Sigmoid colon (tissue), 7 donors: Measurements from ENCODE around the gene RAB3A. TPM values are rescaled to one million over a fixed set of nuclear protein-coding genes. Genes with fewer than 3 reads are reported as not detected.

Experiments used
- DNase-seq: peaks from one replicate; pipeline ENCODE4 v3.0.0-alpha.2; 2019
- H3K27ac ChIP-seq, 4 donors: fragments of 200-600 bp; sonication (generic); one replicate each; pipeline ENCODE4 v1.5.1; 2016 to 2019; ENCODE audit warnings: mild to moderate bottlenecking in 1 of 4
- H3K27me3 ChIP-seq, 3 donors: fragments of 200-600 bp; sonication (generic); one replicate each; pipeline ENCODE4 v1.5.1; 2019; ENCODE audit warnings: mild to moderate bottlenecking in 1 of 3
- H3K36me3 ChIP-seq, 4 donors: fragments of 200-600 bp; sonication (generic); one replicate each; pipeline ENCODE4 v1.5.1; 2016 to 2019
- H3K4me1 ChIP-seq, 4 donors: fragments of 200-600 bp; sonication (generic); one replicate each; pipeline ENCODE4 v1.5.1; 2017 to 2019
- H3K4me3 ChIP-seq, 4 donors: fragments of 200-600 bp; sonication (generic); one replicate each; pipeline ENCODE4 v1.5.1; 2017 to 2019; ENCODE audit warnings: mild to moderate bottlenecking in 2 of 4, moderate library complexity in 1 of 4
- H3K9me3 ChIP-seq, 4 donors: fragments of 200-600 bp in 3 of 4; sonication (generic) in 3 of 4; one replicate each; pipeline versions ENCODE4 v1.5.1 to v1.6.1; 2013 to 2019
- CTCF ChIP-seq, 4 experiments: fragments of 450-650 bp in 3 of 4; fragments of 200-600 bp in 1 of 4; IDR thresholded peaks; one replicate each; pipeline ENCODE4 v1.5.1; 2016 to 2019; ENCODE audit warnings: antibody characterized with exemption in 4 of 4, mild to moderate bottlenecking in 3 of 4, moderate library complexity in 2 of 4
- EP300 ChIP-seq, 4 donors: sonication (generic); formaldehyde crosslinking; IDR thresholded peaks; one replicate each; pipeline ENCODE4 v1.6.1; 2017; ENCODE audit warnings: antibody characterized with exemption in 4 of 4
- POLR2A ChIP-seq, 2 donors: fragments of 450-650 bp; IDR thresholded peaks; one replicate each; pipeline ENCODE4 v1.6.1; 2016; ENCODE audit warnings: antibody characterized with exemption in 2 of 2, mild to moderate bottlenecking in 2 of 2, moderate library complexity in 2 of 2
- POLR2AphosphoS5 ChIP-seq, 4 donors: sonication (generic); formaldehyde crosslinking; IDR thresholded peaks; one replicate each; pipeline ENCODE4 v1.6.1; 2017; ENCODE audit warnings: antibody characterized with exemption in 4 of 4
- WGBS, 2 donors: extraction: QIAGEN DNeasy Blood & Tissue Kit; methylation state at CpG; one replicate each; pipeline ENCODE4 v1.1.7; 2013; 5-methylcytosine and 5-hydroxymethylcytosine counted together
- intact Hi-C: fragments of 100-400 bp; cut with DNase I; formaldehyde crosslinking; loops from one replicate; pipeline ENCODE4 v1.15.1; 2023
- polyA plus RNA-seq, 3 donors: library from polyadenylated mRNA; stranded (reverse); fragments of 200-250 nt; gene quantifications; one replicate each; pipeline ENCODE4 v1.2.3, GENCODE V29; 2013
- total RNA-seq, 4 donors: library from RNA; depleted of rRNA; stranded (reverse); fragments of >200 nt; gene quantifications; one replicate each; pipeline ENCODE4 v1.1.0, GENCODE V29; 2016
- donor health status: healthy with polysubstance abuse.
- donor health status: Bipolar disorder and iron deficiency.
- donor health status: healthy.

Gene RAB3A
- total and polyA plus RNA-seq, 7 donors, result 0.66 to 4.8 (median 2.2) TPM

GRCh38 chr19:18249834-18250233 is 46.0 kb upstream of the RAB3A start:
- Histone ChIP-seq H3K9me3 (no peaks in the 10 kb centered on the region), H3K4me1 (peaks cover 0 to 5% (median 2%) of the 10 kb centered on the region in 4 donors), H3K27ac (no peak overlapping the region), H3K27me3 (peaks cover 0 to 3% (median 0%) of the 10 kb centered on the region in 3 donors), H3K36me3 (no peaks in the 10 kb centered on the region), H3K4me3 (no peak overlapping the region)
- DNase-seq, result no peak
- intact Hi-C loops, result no loop called here
- WGBS, 2 donors, result 84 to 92% methylated on average over 5 of the region's 5 CpGs
- TF ChIP-seq POLR2A (IDR thresholded peaks at IDR 0.05) (no peak), POLR2AphosphoS5 (IDR thresholded peaks at IDR 0.05) (no peak), EP300 (IDR thresholded peaks at IDR 0.05) (no peak), CTCF (IDR thresholded peaks at IDR 0.05) (no peak)

GRCh38 chr19:18245297-18245696 is 41.5 kb upstream of the RAB3A start:
- WGBS, 2 donors, result 72 to 76% methylated on average over 7 of the region's 7 CpGs
- peaks cover 0 to 5% (median 0%) of the 10 kb centered on the region in 4 donors for H3K4me1 ChIP-seq
- no peak for DNase-seq
- intact Hi-C loops, result no loop called here
- H3K4me3 ChIP-seq, result no peak overlapping the region
- no peak overlapping the region for H3K27ac ChIP-seq
- H3K36me3 ChIP-seq, result no peaks in the 10 kb centered on the region
- H3K27me3 ChIP-seq, result no peaks in the 10 kb centered on the region
- no peaks in the 10 kb centered on the region for H3K9me3 ChIP-seq
- TF ChIP-seq CTCF (IDR thresholded peaks at IDR 0.05) (no peak), POLR2AphosphoS5 (IDR thresholded peaks at IDR 0.05) (no peak), POLR2A (IDR thresholded peaks at IDR 0.05) (no peak), EP300 (IDR thresholded peaks at IDR 0.05) (no peak)

- Histone ChIP-seq H3K27me3 (peaks cover 0 to 22% (median 3%) of the 10 kb centered on the region in 3 donors), H3K27ac (no peak overlapping the region), H3K4me1 (no peaks in the 10 kb centered on the region), H3K4me3 (no peak overlapping the region), H3K36me3 (no peaks in the 10 kb centered on the region), H3K9me3 (no peaks in the 10 kb centered on the region)
- WGBS, 2 donors, result 36 to 48% methylated on average over 12 of the region's 12 CpGs
- intact Hi-C loops, result no loop called here
- no peak for TF ChIP-seq POLR2A (IDR thresholded peaks at IDR 0.05)
- no peak for TF ChIP-seq CTCF (IDR thresholded peaks at IDR 0.05)
- no peak for TF ChIP-seq EP300 (IDR thresholded peaks at IDR 0.05)
- no peak for TF ChIP-seq POLR2AphosphoS5 (IDR thresholded peaks at IDR 0.05)
- no peak for DNase-seq
Observed at GRCh38 chr19:18239303-18239702, 35.5 kb upstream of the RAB3A start.

DNA sequence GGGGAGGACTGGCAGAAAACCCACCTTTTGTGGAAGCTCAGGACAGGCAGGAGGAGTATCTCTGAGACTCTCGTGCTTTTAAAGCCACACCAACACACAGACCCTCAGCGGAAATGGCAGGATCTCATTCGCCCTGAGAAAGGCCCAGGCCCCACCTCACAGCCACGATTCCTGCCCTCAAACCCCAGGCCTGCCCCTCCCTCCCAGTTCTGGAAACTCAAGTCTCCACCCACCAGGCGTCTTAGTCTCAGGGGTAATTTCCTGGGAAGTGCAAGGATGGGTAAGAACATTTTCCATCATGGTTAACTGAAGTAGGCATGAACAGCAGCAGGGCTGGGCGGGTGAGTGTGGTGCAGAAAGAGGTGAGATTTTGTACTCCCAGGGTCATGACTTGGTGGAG is 30.4 kb upstream of the RAB3A start:
- peaks cover 12 to 65% (median 30%) of the 10 kb centered on the region in 3 donors for H3K27me3 ChIP-seq
- peaks cover 0 to 12% (median 7%) of the 10 kb centered on the region in 4 donors for H3K9me3 ChIP-seq
- H3K36me3 ChIP-seq, result no peaks in the 10 kb centered on the region
- DNase-seq, result no peak
- H3K27ac ChIP-seq, result no peak overlapping the region
- WGBS, 2 donors, result 41 to 46% methylated on average over 6 of the region's 6 CpGs
- no peak overlapping the region for H3K4me3 ChIP-seq
- H3K4me1 ChIP-seq, result peaks cover 0 to 7% (median 0%) of the 10 kb centered on the region in 4 donors
- no peak for TF ChIP-seq POLR2AphosphoS5 (IDR thresholded peaks at IDR 0.05)
- no peak for TF ChIP-seq EP300 (IDR thresholded peaks at IDR 0.05)
- no peak for TF ChIP-seq CTCF (IDR thresholded peaks at IDR 0.05)
- no peak for TF ChIP-seq POLR2A (IDR thresholded peaks at IDR 0.05)
- intact Hi-C loops, result no loop called here

DNA sequence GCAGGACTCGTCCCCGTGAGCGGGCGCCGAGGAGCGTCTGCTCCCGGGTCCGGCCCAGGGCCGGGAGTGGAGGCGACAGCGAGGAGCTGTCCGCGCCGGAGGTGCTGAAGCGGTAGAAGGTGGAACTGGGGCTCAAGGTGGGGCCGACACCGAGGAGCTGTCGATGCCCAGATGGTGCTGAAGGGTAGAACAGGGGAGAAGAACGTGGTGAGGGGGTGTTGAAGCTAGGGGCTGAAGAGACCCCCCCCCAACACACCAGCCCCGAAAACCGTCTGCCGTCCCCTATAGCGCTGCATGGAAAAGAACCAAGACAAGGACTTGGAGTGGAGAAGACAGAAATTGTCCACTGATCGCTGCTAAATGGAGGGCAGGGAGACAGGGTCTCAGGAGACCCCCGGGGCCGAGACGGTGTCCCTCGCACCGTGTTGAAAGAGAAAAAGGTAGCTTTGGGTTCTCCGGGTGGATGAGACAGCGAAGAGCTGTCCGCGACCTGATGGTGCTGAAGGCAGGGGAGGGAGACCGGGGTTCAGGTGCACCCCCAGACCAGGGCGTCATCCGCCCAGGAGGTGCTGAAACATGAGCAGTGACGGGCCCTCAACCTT is 29.5 kb upstream of the RAB3A start:
- no peaks in the 10 kb centered on the region for H3K36me3 ChIP-seq
- peaks cover 12 to 72% (median 30%) of the 10 kb centered on the region in 3 donors for H3K27me3 ChIP-seq
- intact Hi-C loops, result no loop called here
- no peak for DNase-seq
- TF ChIP-seq POLR2A (IDR thresholded peaks at IDR 0.05), result no peak
- no peak for TF ChIP-seq POLR2AphosphoS5 (IDR thresholded peaks at IDR 0.05)
- no peak for TF ChIP-seq CTCF (IDR thresholded peaks at IDR 0.05)
- TF ChIP-seq EP300 (IDR thresholded peaks at IDR 0.05), result no peak
- no peak overlapping the region for H3K4me3 ChIP-seq
- peaks cover 0 to 12% (median 7%) of the 10 kb centered on the region in 4 donors for H3K9me3 ChIP-seq
- no peak overlapping the region for H3K27ac ChIP-seq
- 18 to 32% methylated on average over 37 of the region's 37 CpGs for WGBS, 2 donors
- peaks cover 0 to 7% (median 0%) of the 10 kb centered on the region in 4 donors for H3K4me1 ChIP-seq
